ENCODE measurements around the gene MLLT10. TPM values are rescaled to one million over a fixed set of nuclear protein-coding genes. Genes with fewer than 3 reads are reported as not detected.
"Not testable (repeated sequence)": the region's sequence is repeated elsewhere in the genome, so short reads cannot be mapped to it uniquely, and the experiment has no call there.

MLLT10 gene
- total RNA-seq, 1 donor = 37.6 TPM

DNA sequence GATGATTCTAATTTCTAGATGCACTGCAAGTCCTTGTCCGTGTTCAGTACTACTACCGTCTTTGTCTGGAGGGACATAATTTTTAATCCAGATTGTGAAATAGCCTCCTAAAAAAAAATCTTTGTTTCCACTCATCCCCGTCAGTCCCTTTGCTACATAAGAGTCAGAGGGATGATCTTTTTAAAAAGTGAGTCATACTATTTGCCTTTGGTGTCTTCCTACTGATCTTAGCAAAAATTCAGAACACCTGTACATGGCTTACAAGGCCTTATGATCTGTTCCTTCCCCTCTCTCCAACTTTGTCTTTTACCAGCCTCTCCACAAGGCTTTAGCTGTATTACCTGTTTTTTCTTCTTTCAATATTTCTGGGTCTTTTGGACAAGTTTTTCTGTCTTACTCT is 173.5 kb downstream of the MLLT10 start:
- no peak overlapping the region for H3K4me3 ChIP-seq (ENCODE audit: insufficient read depth, low read length)
- DNase-seq (ENCODE audit: insufficient read length, low spot score, missing footprints) = no peak
- no peaks in the 10 kb centered on the region for H3K4me1 ChIP-seq (ENCODE audit: insufficient read depth, low read length)
- H3K9me3 ChIP-seq (ENCODE audit: low read depth, low read length) = no peaks in the 10 kb centered on the region
- TF ChIP-seq, protein P1, sequence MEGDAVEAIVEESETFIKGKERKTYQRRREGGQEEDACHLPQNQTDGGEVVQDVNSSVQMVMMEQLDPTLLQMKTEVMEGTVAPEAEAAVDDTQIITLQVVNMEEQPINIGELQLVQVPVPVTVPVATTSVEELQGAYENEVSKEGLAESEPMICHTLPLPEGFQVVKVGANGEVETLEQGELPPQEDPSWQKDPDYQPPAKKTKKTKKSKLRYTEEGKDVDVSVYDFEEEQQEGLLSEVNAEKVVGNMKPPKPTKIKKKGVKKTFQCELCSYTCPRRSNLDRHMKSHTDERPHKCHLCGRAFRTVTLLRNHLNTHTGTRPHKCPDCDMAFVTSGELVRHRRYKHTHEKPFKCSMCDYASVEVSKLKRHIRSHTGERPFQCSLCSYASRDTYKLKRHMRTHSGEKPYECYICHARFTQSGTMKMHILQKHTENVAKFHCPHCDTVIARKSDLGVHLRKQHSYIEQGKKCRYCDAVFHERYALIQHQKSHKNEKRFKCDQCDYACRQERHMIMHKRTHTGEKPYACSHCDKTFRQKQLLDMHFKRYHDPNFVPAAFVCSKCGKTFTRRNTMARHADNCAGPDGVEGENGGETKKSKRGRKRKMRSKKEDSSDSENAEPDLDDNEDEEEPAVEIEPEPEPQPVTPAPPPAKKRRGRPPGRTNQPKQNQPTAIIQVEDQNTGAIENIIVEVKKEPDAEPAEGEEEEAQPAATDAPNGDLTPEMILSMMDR (IDR thresholded peaks at IDR 0.05; ENCODE audit: extremely low read depth, low read depth, low read length) = no peak
- H3K27me3 ChIP-seq (ENCODE audit: insufficient read depth, low read length) = no peaks in the 10 kb centered on the region
- H3K27ac ChIP-seq (ENCODE audit: low read depth, low read length) = no peak overlapping the region
- H3K36me3 ChIP-seq (ENCODE audit: insufficient read depth, low read length) = peaks cover 6% of the 10 kb centered on the region
- H3K79me2 ChIP-seq (ENCODE audit: insufficient read depth, low read length) = peaks cover 65% of the 10 kb centered on the region
- no peak overlapping the region for H2AFZ ChIP-seq (ENCODE audit: low read length)
- H4K20me1 ChIP-seq (ENCODE audit: insufficient read depth, low read length) = peaks cover 34% of the 10 kb centered on the region
- no peak overlapping the region for H3K4me2 ChIP-seq (ENCODE audit: insufficient read depth, low read length)

DNA sequence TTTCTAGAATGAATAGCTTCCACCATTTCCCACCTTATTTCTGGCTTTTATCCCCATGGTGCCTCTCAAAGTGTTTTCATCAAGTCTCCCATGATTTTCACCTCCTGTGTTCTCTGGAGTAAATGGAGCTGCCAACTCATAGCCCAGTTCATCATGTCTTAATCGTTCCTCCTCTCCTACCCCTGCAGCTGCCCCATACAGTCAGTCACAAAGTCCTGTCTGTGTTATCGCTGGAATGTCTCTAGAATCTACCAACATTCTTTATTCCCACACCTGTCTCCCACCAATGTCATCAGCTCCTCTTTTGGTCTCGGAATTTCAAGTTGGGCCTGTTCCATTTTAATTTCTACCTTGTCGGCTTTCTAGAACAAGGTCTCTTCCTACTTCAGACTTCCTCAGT is 178.9 kb downstream of the MLLT10 start:
- Histone ChIP-seq H3K4me2 (ENCODE audit: insufficient read depth, low read length) (no peak overlapping the region), H3K36me3 (ENCODE audit: insufficient read depth, low read length) (peaks cover 9% of the 10 kb centered on the region), H3K4me1 (ENCODE audit: insufficient read depth, low read length) (no peaks in the 10 kb centered on the region), H4K20me1 (ENCODE audit: insufficient read depth, low read length) (peaks cover 11% of the 10 kb centered on the region), H3K4me3 (ENCODE audit: insufficient read depth, low read length) (no peak overlapping the region), H3K27ac (ENCODE audit: low read depth, low read length) (no peak overlapping the region), H2AFZ (ENCODE audit: low read length) (no peak overlapping the region), H3K27me3 (ENCODE audit: insufficient read depth, low read length) (no peaks in the 10 kb centered on the region), H3K79me2 (ENCODE audit: insufficient read depth, low read length) (peaks cover 21% of the 10 kb centered on the region), H3K9me3 (ENCODE audit: low read depth, low read length) (no peaks in the 10 kb centered on the region)
- no peak for DNase-seq (ENCODE audit: insufficient read length, low spot score, missing footprints)
- TF ChIP-seq, protein P1 (IDR thresholded peaks at IDR 0.05; ENCODE audit: extremely low read depth, low read depth, low read length) = no peak

DNA sequence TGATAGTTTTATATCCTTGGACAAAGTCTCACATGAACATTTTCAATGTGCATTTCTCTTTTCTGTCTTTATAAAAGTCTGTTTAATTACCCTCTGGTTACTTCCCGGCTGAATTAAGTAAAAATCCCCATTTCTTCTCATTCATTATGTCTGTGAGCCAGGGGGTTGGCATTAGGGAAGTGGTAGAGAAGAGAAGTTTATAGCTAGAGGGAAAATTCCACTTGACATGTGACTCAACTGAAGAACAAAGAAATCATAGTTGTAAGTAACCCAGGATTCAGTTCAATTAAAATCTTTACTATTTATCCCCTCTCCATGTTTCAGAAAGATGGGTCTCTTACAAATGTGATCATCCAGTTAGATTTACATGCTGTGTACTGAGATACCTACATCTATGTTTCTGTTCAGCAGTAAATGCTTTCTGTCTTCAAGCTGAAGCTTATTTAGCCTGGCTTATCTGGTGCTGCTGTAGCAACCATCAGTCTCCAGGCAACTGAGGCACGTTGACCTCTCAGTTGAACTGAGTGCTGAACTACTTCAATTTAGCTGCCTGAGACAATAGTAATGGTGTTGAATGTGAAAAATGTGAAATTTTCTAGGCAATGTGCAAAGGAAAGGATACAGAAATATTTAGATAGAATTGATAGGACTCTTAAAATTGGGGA is 181.6 kb downstream of the MLLT10 start:
- TF ChIP-seq, protein P1 (IDR thresholded peaks at IDR 0.05; ENCODE audit: extremely low read depth, low read depth, low read length) = no peak
- Histone ChIP-seq H3K27ac (ENCODE audit: low read depth, low read length) (no peak overlapping the region), H3K4me2 (ENCODE audit: insufficient read depth, low read length) (no peak overlapping the region)

DNA sequence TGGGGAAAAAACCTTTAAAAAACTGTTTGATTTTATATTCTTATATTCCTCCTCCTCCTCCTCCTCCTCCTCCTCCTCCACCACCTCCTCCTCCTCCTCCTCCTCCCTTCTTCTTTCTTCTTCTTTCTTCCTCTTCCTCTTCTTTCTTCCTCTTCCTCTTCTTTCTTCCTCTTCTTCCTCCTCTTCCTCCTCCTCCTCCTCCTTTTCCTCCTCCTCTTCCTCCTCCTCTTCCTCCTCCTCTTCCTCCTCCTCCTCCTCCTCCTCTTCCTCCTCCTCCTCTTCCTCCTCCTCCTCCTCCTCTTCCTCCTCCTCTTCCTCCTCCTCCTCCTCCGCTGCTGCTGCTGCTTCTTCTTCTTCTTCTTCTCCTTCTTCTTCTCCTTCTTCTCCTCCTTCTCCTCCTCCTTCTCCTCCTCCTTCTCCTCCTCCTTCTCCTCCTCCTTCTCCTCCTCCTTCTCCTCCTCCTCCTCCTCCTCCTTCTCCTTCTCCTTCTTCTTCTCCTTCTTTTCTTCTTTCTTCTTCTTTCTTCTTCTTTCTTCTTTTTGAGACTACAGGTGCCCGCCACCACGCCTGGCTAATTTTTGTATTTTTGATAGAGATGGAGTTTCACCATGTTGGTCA is 183.5 kb downstream of the MLLT10 start:
- H3K27ac ChIP-seq (ENCODE audit: low read depth, low read length); H3K9me3 ChIP-seq (ENCODE audit: low read depth, low read length); H2AFZ ChIP-seq (ENCODE audit: low read length); H3K4me3 ChIP-seq (ENCODE audit: insufficient read depth, low read length); H3K36me3 ChIP-seq (ENCODE audit: insufficient read depth, low read length); H3K27me3 ChIP-seq (ENCODE audit: insufficient read depth, low read length); H3K79me2 ChIP-seq (ENCODE audit: insufficient read depth, low read length); H3K4me1 ChIP-seq (ENCODE audit: insufficient read depth, low read length); H3K4me2 ChIP-seq (ENCODE audit: insufficient read depth, low read length); DNase-seq (ENCODE audit: insufficient read length, low spot score, missing footprints): not testable (repeated sequence)
- peaks cover 14% of the 10 kb centered on the region for H4K20me1 ChIP-seq (ENCODE audit: insufficient read depth, low read length)

More for the DNA sequence above, 181.6 kb downstream of the MLLT10 start:
- no peaks in the 10 kb centered on the region for H3K27me3 ChIP-seq (ENCODE audit: insufficient read depth, low read length)
- H3K79me2 ChIP-seq (ENCODE audit: insufficient read depth, low read length) = peaks cover 14% of the 10 kb centered on the region
- H3K4me1 ChIP-seq (ENCODE audit: insufficient read depth, low read length) = peaks cover under 1% of the 10 kb centered on the region
- peaks cover 10% of the 10 kb centered on the region for H4K20me1 ChIP-seq (ENCODE audit: insufficient read depth, low read length)
- no peak overlapping the region for H3K4me3 ChIP-seq (ENCODE audit: insufficient read depth, low read length)
- peaks cover 3% of the 10 kb centered on the region for H3K36me3 ChIP-seq (ENCODE audit: insufficient read depth, low read length)
- H3K9me3 ChIP-seq (ENCODE audit: low read depth, low read length) = no peaks in the 10 kb centered on the region
- H2AFZ ChIP-seq (ENCODE audit: low read length) = no peak overlapping the region
- DNase-seq (ENCODE audit: insufficient read length, low spot score, missing footprints) = no peak

Data from osteoblast (primary cell).